Activated CD4-positive, alpha-beta T cell treated with anti-CD3 and anti-CD28 coated beads for 24 hours (primary cell): ENCODE results near the gene CTNND1.

Source experiments
- DNase-seq, 2 donors: peaks; one replicate each; pipeline ENCODE4 v3.0.0-alpha.2; 2020; ENCODE audit warnings: low read depth in 2 of 2

Gene CTNND1

DNA sequence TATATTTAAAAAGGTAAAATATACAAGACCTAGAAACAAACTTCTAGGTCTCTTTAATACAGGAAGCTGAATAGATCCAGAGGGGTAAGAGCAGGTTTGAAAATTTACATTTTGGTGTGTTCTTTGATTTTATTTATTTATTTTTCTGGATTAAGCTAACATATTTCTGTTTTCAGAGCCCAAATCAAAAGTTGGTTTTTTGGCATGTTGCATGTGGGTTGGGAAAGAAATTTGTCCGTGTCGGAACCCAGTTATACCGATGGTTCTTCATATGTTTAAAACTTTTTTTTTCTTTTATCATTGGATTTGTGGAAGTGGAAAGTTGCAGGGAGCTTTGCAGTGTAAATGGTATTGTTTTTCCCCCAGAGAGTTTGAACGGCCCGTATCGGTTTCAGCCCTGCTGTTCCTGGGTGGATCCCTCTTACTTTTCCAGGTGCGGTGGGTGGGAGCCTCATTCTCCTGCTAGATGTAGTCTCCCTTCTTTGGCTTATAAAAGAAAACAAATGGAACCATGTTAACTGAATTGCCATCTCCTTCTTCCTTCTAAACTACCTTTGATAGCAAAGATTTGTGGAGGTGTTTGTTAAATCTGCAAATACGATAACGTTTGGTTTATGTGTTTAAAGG lies 746 bp downstream of the CTNND1 start:
- no peak for DNase-seq

DNA sequence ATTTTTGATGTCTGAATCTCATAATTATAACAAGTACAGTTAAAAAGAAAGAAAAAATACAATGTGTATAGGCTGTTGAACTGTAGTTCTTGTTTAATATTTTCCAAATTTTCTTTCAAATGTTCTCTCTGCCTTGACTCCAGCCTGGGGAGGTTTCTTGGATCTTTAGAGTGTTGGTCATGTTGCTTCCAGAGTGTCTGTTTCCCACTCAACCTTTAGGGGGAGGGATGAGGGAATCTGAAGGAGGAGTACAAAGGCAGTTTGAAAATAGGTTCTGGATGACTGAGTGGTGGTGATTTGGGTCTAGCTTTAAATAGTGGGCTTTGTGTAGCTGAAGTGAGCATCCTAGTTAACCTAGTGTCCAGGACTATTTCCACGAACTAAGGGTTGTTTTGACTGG lies 2.0 kb downstream of the CTNND1 start:
- no peak for DNase-seq

DNA sequence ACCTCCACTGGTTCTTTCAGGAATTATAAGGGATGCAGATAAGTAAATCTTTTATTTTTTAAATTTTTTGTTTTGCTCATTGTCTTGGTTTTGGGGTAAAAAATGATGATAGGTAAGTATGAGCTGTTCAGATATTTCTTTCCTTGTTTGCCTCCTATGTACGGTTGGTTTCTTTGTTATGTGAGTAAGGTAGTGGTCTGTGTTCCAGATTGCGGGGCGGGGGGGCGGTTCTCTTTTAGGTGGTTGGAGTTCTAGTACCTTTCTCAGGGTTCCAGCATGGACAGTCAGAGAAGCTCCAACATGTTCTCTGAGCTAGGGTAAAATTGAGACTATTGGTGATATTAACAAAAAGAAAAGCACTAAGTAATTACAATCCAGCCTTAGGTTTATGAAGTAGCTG lies 2.4 kb downstream of the CTNND1 start:
- no peak for DNase-seq

DNA sequence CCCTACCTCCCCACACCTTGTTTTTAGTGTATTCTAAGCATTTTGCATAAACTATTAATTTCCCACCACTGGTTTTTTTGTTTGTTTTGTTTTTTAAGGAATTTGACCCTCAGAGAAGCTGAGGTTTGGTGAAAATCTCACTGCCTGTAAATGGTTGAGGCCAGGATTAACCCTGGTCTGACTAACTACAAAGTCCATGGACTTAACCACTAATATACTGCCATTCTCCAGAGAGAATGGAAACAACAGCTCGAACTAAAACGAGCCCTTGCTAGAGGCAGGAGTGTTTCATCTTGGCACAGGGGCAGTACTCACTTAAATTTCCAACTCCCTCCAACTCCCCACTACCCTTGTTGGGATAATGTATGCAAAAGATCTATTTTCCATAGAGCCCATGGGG lies 3.0 kb downstream of the CTNND1 start:
- no peak for DNase-seq

DNA sequence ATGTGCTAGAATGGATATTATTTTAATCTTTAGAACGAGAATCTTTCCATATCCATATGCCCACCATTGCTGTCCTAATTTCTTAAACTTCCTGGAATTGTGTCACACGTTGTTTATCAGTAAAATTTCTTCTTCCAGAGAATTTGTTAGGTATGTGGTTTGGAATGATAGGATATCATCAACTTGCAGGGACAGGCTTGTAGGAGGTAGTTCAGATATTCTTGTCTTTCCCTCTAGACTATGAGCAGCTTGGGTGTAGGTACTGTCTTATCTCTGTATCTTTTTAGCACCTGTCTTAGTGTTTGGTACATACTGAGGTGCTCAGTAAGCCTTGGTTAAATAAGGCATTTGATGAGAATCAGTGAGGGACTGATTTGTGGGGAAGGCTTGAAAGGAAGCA lies 3.4 kb downstream of the CTNND1 start:
- DNase-seq = no peak

DNA sequence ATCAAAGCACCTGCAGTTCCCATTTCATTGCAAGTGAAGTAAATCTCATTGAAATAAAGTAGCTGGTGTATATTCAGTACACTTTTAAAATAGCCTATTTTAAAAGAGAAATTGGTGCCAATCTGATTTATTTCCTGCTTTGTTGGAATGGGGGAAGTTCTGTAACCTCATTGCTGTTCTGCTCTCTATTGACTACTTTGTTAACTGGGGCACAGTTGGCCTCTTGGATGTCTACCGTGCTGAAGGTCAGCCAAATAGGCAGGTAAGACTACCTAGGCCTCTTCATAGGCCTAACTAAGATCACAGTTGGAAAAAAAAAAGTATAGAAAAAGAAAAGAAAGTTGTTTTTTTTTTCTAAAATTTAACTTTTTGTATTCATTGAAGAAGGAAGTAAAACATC lies 9.2 kb downstream of the CTNND1 start:
- no peak for DNase-seq

DNA sequence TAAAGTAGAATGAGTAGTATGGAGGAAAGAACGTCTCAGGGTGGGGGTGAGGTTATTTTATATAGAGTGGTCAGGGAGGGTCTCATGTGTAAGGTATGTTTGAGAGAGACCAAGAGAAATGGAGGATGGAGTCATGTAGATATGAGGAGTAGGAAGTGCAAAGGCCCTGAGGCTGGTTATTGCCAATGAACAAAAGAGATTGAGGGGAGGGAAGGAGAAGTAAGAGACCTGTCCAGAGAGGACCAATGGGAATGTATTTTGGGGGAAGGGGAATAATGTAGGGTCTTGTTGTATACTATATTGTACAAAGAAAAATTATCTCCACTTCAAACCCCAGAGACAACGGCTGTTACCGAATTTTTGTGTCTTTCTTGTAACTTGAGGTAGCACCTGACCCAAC lies 9.8 kb downstream of the CTNND1 start:
- no peak for DNase-seq

DNA sequence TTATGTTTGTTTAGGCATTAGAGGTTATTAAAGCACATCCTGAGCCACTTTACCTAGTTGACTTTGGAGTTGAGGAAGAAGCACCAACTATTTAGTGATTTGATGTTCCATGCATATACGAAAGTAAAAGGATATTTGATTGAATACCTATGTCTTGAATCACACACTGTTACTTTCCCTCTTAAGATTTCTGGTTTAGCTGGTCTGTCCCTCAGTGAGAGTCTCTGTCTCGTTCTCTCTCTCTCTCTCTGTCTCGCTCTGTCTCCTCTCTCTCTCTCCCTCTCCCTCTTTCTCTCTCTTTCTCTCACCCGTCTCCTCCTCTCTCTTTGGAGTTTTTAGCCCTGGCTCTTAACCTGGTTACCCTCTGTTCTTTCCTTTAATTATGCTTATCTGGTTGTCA lies 11.0 kb downstream of the CTNND1 start:
- no peak for DNase-seq

DNA sequence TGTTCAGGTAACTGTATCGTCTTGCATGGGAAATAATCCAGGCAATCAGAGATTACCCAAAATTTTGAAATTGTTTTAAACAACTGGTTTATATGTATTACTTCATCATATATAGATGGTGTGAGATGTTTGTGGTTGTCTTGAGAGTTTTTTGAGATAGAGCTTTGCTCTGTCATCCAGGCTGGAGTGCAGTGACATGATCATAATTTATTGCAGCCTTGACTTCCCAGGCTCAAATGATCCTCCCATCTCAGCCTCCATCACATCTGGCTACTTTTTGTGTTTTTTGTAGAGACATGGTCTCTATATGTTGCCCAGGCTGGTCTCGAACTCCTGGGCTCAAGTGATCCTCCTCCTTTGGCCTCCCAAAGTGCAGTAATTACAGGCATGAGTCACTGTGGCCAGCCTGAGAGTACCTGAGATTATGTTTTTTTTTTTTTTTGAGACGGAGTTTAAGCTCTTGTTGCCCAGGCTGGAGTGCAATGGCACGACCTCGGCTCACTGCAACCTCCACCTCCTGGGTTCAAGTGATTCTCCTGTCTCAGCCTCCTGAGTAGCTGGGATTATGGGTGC lies 11.5 kb downstream of the CTNND1 start:
- DNase-seq = no peak

DNA sequence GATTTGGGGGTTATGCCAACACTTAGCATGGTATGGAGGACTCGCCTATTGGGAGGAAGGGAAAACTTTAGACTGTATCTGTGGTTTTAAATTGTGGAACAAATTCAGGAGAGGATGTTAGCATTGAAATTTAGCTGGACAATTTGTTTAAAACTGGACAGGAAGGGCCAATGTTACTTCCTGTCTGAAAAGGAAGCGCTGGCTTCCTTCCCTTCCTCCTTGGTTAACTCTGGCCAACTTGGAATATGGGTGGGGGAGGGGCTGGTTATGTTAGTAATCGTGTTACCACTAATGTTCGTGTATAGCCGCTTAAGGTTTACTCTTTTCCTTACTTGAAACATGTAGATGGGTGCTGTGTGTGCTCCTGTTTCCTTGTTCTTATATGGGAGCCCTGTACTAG lies 13.9 kb downstream of the CTNND1 start:
- DNase-seq = no peak

DNA sequence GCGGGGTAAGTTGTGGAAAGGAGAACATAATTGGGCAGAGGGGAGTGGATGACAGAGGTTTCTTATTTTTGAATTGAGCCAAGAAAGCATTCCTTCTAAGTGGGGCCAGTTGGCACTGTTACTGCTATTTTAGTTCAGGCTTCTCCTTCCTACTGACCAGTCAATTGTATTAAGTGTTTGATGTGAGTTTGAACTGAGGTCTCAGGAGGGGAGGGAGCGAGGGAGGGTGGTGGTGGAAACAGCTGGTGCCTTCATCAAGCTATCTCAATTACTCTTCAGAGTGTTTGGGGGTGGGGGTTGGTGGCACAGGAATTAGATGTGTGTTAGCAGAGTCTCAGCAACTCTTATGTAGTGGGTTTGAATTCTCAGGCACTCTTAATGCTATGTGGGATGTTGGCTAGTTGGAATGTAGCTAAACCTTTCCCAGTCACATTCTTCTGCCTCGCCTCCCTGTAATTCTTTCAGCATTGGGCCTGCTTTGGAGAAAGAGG lies 14.5 kb downstream of the CTNND1 start:
- DNase-seq = no peak

DNA sequence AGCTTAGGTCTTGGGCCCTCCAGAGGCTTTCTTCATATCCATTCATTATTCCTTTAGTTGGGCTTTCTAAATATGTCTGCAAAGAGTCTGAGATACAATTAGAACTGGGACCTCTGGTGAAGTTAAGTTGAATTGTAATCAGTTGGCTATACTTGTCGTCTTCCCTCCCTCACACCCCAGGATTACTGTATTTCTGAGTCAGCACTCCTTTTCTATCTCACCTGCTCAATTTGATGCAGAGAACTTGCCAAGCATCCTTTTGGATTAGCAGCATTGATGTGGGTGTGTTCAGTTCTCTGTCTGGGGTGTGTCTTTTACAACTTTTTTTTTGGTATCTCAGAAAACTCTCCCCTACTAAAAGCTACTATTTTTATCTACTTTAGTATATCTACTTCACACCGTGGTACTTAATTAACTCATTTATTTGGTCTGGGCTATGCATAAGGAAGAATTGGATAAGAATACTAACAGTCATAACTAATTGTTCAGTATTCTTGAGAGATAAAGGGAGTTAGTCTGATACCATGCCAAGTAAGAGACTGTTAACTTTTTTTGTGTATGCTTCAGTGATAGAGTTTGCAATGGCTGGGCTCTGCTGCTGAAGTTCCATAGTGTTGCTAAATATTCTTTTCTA lies 15.1 kb downstream of the CTNND1 start:
- DNase-seq = no peak

DNA sequence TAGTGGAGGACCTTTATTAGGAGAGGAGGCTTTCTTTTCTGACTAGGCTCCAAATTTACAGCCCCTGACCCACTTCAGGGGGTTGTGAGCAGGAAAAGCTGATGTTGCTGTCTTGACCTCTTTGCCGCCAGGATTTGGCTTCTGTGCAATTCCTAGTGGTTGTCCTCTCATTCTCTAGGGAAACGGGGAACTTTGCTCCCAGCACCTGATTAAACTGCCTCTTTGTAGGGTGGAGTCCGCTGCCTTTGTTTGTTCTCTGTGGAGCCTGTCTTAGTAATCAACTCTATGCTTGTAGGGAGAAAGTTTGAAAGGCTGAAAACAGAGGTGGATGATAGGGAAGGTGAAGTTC lies 16.3 kb downstream of the CTNND1 start:
- DNase-seq = no peak

DNA sequence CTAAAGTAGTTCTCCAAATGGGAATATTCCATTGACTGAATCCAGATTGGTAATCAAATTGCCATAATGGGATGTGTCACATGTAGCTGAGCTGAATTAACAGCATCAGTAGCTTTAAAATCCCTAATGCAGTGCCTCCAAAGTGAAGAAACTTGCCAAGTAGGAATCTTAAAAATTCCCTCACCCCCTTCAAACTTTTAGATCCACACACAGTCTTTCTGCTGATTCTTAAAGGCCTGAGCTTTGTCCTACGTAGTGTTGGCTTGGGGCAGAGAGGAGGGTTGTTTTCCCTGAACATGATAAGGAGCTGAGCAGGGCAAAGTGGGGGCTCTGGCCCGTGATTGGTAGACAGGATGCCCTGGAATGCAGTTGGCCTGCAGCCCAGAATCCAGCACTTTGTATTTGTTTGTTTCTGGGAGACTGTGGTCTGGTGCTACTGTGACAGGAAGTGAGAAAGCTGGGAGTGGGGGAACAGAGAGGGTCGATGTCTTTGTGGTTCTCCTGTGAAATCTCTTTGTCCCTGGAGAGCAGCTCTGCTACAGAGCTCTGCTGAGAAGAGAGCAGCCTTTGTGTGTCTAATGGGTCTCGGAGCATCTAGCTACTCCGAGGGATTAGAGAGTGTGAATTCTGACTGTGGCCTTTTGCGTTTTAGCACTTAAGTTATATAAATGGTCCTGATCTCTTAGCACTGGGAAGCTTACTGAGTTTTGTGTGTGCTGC lies 16.9 kb downstream of the CTNND1 start:
- no peak for DNase-seq

DNA sequence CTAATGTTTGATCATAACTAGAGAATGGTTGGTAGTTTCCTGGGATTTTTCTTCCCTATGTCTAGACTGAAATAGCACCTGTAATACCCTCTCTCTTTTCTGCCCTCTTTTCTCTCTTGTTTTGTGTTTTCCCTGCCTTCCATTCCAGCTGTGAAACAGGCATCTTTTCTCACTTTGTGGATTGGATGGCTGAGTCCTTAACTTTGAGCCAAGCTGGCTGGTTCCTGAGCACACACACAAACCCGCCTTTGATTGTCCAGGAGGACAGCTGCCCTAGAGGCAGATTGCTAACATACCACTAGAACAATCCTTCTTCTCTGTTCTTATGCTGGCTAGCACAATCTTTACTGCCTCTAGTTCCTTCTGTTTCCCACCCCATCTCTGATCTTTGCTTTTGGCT lies 17.7 kb downstream of the CTNND1 start:
- DNase-seq = no peak

DNA sequence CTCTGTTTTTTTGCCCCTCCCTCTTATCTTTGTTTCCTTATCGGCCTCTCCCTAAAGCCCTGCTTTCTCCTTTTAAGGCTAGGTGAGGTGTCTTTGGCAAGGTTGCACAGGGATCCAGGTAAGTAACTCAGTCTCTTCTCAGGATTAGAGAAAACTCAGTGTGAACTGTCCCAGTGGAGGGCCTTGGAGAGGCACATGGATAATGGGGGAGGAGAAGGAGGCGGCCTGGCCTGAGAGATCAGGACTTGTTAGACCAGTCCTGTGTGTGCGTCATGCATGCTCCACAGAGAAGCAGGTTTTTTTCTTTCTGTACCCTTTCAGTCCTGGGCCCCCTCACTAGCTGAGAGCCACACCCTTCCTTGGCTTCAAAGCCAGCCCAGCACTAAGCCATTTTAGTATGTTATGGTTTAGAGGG lies 19.9 kb downstream of the CTNND1 start:
- no peak for DNase-seq

DNA sequence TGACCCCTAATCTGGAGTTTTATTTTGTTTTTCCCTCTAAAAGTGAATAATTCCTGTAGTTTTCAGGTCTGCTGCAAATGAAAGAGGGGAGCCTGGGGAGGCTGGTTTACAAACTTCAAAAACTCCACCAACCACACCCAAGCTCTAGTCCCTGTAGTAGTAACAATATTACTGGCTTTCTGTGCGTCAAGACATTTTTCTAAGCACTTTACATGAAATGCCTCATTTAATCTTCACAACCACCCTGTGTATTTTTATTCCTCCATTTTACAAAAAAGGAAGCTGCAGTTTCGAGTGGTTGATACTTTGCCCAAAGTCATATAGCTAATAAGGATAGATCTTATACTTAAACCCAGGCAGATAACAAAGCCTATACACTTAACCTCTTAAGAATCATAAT lies 23.5 kb downstream of the CTNND1 start:
- no peak for DNase-seq

DNA sequence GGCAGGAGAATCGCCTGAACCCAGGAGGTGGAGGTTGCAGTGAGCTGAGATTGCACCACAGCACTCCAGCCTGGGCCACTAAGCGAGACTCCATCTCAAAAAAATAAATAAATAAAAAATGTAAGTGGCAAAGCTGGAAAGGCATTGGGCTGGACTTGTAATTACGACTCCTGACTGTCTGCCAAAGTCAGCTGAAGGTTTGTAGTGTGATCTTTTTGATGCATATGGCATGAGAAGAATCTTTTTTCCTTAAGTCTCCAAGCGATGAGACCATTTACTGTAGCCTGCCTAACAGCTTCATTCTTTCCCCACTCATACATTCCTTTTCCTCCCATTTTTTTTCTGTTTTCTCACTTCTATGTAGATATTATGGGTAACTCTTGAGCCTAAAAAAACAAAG lies 24.8 kb downstream of the CTNND1 start:
- no peak for DNase-seq

DNA sequence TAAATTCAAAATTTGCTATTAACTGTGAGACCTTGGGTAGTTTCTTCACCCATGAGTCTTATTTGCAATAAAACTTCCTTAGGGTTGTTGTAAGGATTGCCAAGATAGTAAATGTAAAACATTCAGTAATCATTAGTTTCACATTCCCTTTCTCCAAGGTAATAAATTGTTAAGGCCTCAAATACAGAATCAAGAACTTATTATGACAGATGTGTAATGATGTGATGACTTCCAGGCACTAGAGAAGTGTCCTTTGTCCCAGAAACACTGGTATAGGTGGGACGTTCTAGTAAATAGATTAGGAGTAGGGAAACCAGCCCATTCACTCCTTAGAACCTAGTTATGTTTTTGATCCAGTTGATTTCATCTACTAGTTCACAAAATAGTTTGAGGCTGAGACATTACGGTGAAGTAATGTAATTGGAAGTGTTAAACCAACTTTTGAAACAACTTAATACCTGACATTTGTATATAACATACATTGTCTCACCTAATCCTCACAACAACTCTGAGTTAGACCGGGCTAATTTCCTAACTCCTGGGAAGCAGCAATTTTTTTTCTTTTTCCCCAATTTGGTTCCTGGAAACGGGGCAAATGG lies 25.5 kb downstream of the CTNND1 start:
- DNase-seq = no peak

DNA sequence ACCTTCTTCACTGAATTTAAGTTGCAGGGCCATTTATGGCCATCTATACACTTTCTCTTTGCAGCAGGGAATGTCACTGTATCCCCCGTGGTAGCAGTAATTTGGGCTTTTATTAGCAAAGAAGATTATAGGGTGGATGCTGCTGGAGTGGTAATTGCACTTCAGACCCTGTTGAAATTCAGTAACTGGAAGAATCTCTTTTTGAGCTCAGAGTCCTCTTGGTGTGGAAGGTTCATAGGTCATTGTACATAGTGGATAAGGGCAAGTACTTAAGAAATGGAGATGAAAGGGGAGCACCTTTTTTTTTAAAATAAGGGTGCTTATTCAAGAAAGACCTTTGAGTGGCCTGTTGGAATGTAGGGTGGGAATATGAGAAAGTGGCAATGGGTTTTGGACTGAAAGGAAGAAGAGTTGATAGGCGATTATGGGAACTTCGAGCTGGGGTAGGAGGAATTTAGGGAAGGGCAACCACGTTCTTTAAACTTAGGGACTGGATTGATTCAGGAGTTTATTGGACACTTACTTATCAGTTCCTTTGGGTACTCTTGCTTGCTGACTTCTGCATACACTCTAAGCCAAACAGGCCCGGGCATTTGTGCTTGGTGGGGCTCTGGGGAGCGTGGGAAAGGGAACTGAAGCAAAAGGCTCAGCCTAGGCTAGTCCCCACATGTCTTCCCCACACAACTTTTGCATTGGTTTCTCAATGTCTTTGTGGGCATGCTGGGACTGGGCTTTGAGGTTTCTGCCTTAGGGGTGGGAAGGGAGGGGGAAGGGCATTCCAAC lies 26.5 kb downstream of the CTNND1 start:
- no peak for DNase-seq

DNA sequence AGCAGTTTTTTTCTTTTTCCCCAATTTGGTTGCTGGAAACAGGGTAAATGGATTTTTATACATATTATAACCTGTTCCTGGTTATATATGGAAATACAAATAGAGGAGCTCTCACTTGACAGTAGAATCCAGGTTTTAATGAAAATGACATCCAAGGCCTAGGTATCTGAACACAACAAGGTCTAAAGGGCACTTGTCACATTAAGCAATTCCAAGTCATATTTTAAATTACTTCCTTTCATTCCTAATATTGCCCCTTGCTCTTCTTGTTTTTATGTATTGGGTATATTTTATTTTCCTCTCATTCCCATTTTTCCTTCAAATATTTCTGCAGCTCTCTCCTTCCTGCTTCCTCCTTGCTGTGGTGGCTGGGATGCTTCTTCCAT lies 27.1 kb downstream of the CTNND1 start:
- DNase-seq = no peak
